Calu3 (cell line): ENCODE results near the gene SLC25A26. TPM values are rescaled to one million over a fixed set of nuclear protein-coding genes. Genes with fewer than 3 reads are reported as not detected.

ENCODE experiments used
- BruUV-seq: library from RNA; stranded (reverse); fragments of 400-500 nt; replicated peaks from 2 replicates; lab custom pipeline; 2021; lab: Mats Ljungman, UMichigan
- CTCF ChIA-PET: fragments of 300-600 bp; sonication (Branson Sonifier 250); formaldehyde crosslinking; loops from one replicate; lab custom pipeline; 2022; ENCODE audit warnings: antibody characterized with exemption; lab: Charles Lee
- DNase-seq: peaks from one replicate; pipeline ENCODE4 v3.0.0; 2022
- H3K27ac Mint-ChIP-seq: one replicate; pipeline ENCODE4 v1.8.0; 2022; ENCODE audit warnings: mixed read lengths; ENCODE audit not compliant: unreplicated experiment
- H3K27me3 Mint-ChIP-seq: one replicate; pipeline ENCODE4 v1.8.0; 2022; ENCODE audit warnings: mixed read lengths; ENCODE audit not compliant: unreplicated experiment
- H3K36me3 Mint-ChIP-seq: one replicate; pipeline ENCODE4 v1.8.0; 2022; ENCODE audit warnings: mild to moderate bottlenecking, moderate library complexity, mixed read lengths; ENCODE audit not compliant: insufficient read depth, unreplicated experiment
- H3K4me1 Mint-ChIP-seq: one replicate; pipeline ENCODE4 v1.8.0; 2022; ENCODE audit warnings: mild to moderate bottlenecking, low read depth, mixed read lengths; ENCODE audit not compliant: unreplicated experiment
- H3K4me3 Mint-ChIP-seq: one replicate; pipeline ENCODE4 v1.8.0; 2022; ENCODE audit warnings: mild to moderate bottlenecking, low read depth, moderate library complexity, mixed read lengths; ENCODE audit not compliant: unreplicated experiment
- H3K9me3 Mint-ChIP-seq: one replicate; pipeline ENCODE4 v1.8.0; 2022; ENCODE audit warnings: low read depth, mixed read lengths; ENCODE audit not compliant: unreplicated experiment
- intact Hi-C: fragments of 100-400 bp; cut with micrococcal nuclease; formaldehyde crosslinking; loops from one replicate; pipeline ENCODE4 v1.10.0; 2022; ENCODE audit not compliant: unreplicated experiment
- total RNA-seq: library from RNA; stranded (reverse); gene quantifications from 2 replicates; pipeline ENCODE4 v1.2.3, GENCODE V29; 2022
- TF ChIP-seq, protein P1 (sequence below): fragments of 200-600 bp; IDR thresholded peaks from one replicate; pipeline ENCODE4 v1.8.0; 2022; ENCODE audit warnings: antibody characterized with exemption; ENCODE audit not compliant: unreplicated experiment

The SLC25A26 gene
- total RNA-seq, 1 experiment from 2014 or later = 15.8 TPM

DNA sequence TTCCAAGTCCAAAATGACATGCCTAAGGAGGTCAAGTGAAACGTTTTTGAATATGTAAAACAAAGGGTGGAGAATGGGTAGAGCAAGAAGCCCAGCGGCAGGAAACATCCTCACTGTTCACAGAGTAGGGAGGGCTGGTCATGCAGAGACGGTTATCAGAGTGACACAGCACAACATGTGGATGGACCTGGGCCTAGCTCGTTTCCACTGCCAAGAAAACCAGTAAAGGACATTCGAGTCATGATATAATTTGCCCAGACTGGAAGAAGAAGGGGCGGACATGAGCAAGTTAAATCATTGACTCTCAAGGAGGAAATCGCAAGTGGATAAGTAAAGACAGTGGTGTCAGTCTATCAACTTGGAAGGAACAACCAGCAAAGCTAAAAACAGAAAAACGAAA lies 190.7 kb downstream of the SLC25A26 start:
- no TSS peak for BruUV-seq
- Mint-ChIP-seq H3K27ac (no peak overlapping the region), H3K36me3 (no peaks in the 10 kb centered on the region), H3K4me3 (no peak overlapping the region), H3K4me1 (no peaks in the 10 kb centered on the region), H3K9me3 (no peaks in the 10 kb centered on the region), H3K27me3 (no peaks in the 10 kb centered on the region)
- no peak for DNase-seq
- CTCF ChIA-PET = no interaction called here
- TF ChIP-seq, protein P1, sequence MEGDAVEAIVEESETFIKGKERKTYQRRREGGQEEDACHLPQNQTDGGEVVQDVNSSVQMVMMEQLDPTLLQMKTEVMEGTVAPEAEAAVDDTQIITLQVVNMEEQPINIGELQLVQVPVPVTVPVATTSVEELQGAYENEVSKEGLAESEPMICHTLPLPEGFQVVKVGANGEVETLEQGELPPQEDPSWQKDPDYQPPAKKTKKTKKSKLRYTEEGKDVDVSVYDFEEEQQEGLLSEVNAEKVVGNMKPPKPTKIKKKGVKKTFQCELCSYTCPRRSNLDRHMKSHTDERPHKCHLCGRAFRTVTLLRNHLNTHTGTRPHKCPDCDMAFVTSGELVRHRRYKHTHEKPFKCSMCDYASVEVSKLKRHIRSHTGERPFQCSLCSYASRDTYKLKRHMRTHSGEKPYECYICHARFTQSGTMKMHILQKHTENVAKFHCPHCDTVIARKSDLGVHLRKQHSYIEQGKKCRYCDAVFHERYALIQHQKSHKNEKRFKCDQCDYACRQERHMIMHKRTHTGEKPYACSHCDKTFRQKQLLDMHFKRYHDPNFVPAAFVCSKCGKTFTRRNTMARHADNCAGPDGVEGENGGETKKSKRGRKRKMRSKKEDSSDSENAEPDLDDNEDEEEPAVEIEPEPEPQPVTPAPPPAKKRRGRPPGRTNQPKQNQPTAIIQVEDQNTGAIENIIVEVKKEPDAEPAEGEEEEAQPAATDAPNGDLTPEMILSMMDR = no peak
- intact Hi-C loops = no loop called here

DNA sequence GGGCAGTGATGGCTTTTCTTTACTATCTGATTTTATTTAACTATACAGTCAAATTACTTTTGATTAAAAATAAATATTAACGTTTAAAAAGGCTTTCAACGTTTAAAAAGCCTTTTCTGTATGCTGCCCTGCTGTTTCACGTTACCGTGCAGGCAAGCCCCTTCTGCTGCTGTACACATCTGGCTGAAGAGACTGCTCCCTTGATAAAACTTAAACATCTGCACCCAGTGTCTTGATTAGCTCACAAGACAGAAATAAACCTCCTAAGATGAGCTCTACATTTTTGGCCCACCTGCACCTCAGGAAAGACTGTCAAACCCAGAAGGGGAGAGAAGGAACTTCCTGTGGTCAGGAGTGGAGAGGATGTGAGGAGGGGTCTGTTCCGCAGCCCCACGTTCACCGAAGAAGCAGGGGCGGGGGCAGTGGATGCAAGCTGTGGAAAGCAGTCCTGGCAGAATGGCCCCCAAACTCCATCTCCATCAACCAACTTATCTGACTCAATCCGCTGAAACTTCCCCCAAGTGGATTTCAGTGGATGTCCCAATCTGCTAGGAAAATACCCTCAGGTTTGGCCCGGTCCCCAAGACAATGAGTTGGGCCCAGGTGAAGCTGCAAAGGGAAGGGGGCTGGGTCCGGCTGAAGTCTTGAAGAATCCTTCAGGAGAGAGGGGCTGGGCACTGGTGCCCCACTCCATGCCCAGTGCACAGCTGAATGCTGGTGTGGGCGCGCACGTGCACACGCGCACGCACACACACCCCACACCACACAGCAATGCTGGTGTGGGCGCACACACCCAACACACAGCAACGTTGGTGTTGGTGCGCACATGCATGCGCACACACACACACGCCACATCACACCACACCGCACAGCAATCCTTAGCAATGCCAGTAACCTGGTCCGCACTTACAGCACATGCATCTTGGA lies 191.4 kb downstream of the SLC25A26 start:
- no peak overlapping the region for H3K27ac Mint-ChIP-seq
- H3K4me3 Mint-ChIP-seq = no peak overlapping the region
- intact Hi-C loops = no loop called here
- TF ChIP-seq, protein P1 = no peak
- no TSS peak for BruUV-seq
- no peaks in the 10 kb centered on the region for H3K9me3 Mint-ChIP-seq
- no peak for DNase-seq
- CTCF ChIA-PET = no interaction called here
- H3K36me3 Mint-ChIP-seq = no peaks in the 10 kb centered on the region
- no peaks in the 10 kb centered on the region for H3K4me1 Mint-ChIP-seq
- H3K27me3 Mint-ChIP-seq = no peaks in the 10 kb centered on the region

DNA sequence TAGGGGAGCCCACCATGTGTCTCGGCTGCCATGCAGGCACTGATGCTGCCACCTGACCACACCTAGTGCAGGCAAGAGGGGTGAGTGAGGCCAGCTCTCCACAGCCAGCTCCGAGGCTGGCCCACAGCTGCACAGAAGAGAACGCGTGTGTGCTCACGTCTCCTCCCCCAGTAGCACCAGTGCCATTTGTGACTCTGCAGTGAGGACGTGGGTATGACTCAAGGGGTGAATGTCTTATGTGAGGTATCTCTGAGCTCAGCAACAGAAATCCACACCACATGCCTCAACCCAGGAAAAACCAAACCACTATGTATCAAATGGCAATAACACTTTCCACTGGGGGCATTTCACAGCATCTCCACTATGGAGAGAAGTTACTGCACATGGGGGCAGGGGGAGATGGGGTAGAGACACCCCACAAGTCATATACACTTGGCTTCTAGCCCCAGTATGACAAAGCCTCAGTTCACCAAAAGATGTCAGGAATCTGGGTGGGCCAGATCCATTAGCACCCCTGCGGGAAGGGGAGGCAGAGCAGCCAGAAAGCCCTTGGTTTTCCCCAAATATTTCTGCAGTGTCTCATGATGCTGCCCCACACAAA lies 192.4 kb downstream of the SLC25A26 start:
- H3K27me3 Mint-ChIP-seq = no peaks in the 10 kb centered on the region
- TF ChIP-seq, protein P1 = no peak
- H3K9me3 Mint-ChIP-seq = no peaks in the 10 kb centered on the region
- CTCF ChIA-PET = no interaction called here
- intact Hi-C loops = no loop called here
- H3K36me3 Mint-ChIP-seq = no peaks in the 10 kb centered on the region
- H3K4me3 Mint-ChIP-seq = no peak overlapping the region
- no TSS peak for BruUV-seq
- no peaks in the 10 kb centered on the region for H3K4me1 Mint-ChIP-seq
- no peak for DNase-seq
- no peak overlapping the region for H3K27ac Mint-ChIP-seq

DNA sequence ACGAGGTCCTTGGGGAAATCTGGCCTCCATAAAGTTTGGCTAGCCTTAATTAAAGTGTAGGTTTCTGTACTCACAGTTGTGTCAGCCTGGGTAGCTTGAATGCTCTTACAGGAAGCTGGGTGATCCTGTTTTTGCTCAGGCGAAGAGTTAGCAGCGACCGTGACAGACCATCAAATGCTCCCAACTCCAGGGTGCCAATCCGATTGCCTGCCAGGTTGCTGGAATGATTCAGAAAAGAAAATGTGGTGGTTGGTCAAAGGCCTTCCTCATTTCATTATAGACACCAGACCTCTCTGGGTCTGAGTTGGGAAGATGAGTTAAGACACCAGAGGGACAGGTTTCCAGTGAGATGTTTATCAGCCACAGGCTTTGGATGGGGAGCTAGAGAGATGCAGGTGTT lies 194.0 kb downstream of the SLC25A26 start:
- TF ChIP-seq, protein P1 = no peak
- Mint-ChIP-seq H3K9me3 (no peaks in the 10 kb centered on the region), H3K4me3 (no peak overlapping the region), H3K27ac (no peak overlapping the region), H3K4me1 (no peaks in the 10 kb centered on the region), H3K27me3 (no peaks in the 10 kb centered on the region), H3K36me3 (no peaks in the 10 kb centered on the region)
- intact Hi-C loops = no loop called here
- no peak for DNase-seq
- CTCF ChIA-PET = no interaction called here
- BruUV-seq = no TSS peak
